Hair follicular keratinocyte (primary cell): ENCODE measurements around the gene ZNG1C. TPM values are rescaled to one million over a fixed set of nuclear protein-coding genes. Genes with fewer than 3 reads are reported as not detected.

ENCODE experiments used
- total RNA-seq: library from RNA; depleted of rRNA; stranded (reverse); fragments of >200 nt; gene quantifications from 2 replicates; pipeline ENCODE4 v1.2.3, GENCODE V29; 2015

The ZNG1C gene
- 16.6 and 17.8 TPM in 2 replicates for total RNA-seq

GRCh38 chr9:68241683-68242082 lies at the start of gene ZNG1C:
TSS of gene ZNG1C (plus strand) at chr9:68241983. CDS start at chr9:68242032, 49 bp downstream.

GRCh38 chr9:68302567-68302966 lies 60.8 kb downstream of the ZNG1C start, which contains the start of gene FOXD4L3:
TSS of gene FOXD4L3 (plus strand) at chr9:68302867. CDS start at chr9:68302952, 85 bp downstream.

Other genes starting within 250 kb of the ZNG1C start
- not detected in 2 replicates for gene FOXD4L3, start 60.9 kb downstream of the ZNG1C start, total RNA-seq
- not detected in 2 replicates for gene PGM5, start 114.6 kb downstream of the ZNG1C start, total RNA-seq